Activated CD4-positive, CD25-positive, alpha-beta regulatory T cell treated with anti-CD3 and anti-CD28 coated beads, Interleukin-2, amount 50 U/mL, for 24 hours (primary cell): ENCODE results near the gene SRSF1.
"Not testable (repeated sequence)": the region's sequence is repeated elsewhere in the genome, so short reads cannot be mapped to it uniquely, and the experiment has no call there.

Experiments used
- ATAC-seq, 2 donors: fragments of 150-1000 bp; cut with Tn5 transposase; one replicate each; pipeline ENCODE4 v1.10.0; 2021; ENCODE audit warnings: mild to moderate bottlenecking in 1 of 2, moderate library complexity in 1 of 2

The SRSF1 gene

GRCh38 chr17:57963149-57963511 lies 43.9 kb downstream of the SRSF1 start:
- ATAC-seq = no peak

GRCh38 chr17:57962279-57963148 lies 44.5 kb downstream of the SRSF1 start:
- ATAC-seq = no peak

GRCh38 chr17:57959929-57960328 lies 47.1 kb downstream of the SRSF1 start:
- ATAC-seq = no peak

GRCh38 chr17:57958391-57958790 lies 48.7 kb downstream of the SRSF1 start:
- ATAC-seq = not testable (repeated sequence)

- no peak for ATAC-seq
Observed at GRCh38 chr17:57957886-57958285, 49.2 kb downstream of the SRSF1 start.

GRCh38 chr17:57957120-57957850 lies 49.8 kb downstream of the SRSF1 start:
- no peak for ATAC-seq

GRCh38 chr17:57956291-57957119 lies 50.5 kb downstream of the SRSF1 start:
- peak; percentile 50 to 61 for ATAC-seq

- peak; percentile 80 to 82 for ATAC-seq
Observed at GRCh38 chr17:57955183-57955931, 51.7 kb downstream of the SRSF1 start, which contains the start of gene CUEDC1. CUEDC1 (minus strand) TSS chr17:57955412; CDS start chr17:57885564, 69,848 bp downstream.

- ATAC-seq = peak in 1 of 2 donors; percentile 4
Observed at GRCh38 chr17:57954397-57955182, 52.5 kb downstream of the SRSF1 start.

- no peak for ATAC-seq
Observed at GRCh38 chr17:57953705-57954396, 53.2 kb downstream of the SRSF1 start.
